Progenitor cell of endocrine pancreas (in vitro differentiated cells): ENCODE data around the gene LURAP1L. TPM values are rescaled to one million over a fixed set of nuclear protein-coding genes. Genes with fewer than 3 reads are reported as not detected.

Source experiments
- DNase-seq: peaks from one replicate; pipeline ENCODE4 v3.0.0; 2021; ENCODE audit warnings: low spot score; ENCODE audit not compliant: unreplicated experiment
- H3K27ac Mint-ChIP-seq: 2 replicates; pipeline ENCODE4 v1.8.0; 2021; ENCODE audit warnings: mild to moderate bottlenecking, moderate library complexity, mixed read lengths
- H3K27me3 Mint-ChIP-seq: 2 replicates; pipeline ENCODE4 v1.8.0; 2021; ENCODE audit warnings: mixed read lengths
- H3K36me3 Mint-ChIP-seq: 2 replicates; pipeline ENCODE4 v1.8.0; 2022; ENCODE audit warnings: mixed read lengths; ENCODE audit not compliant: insufficient read depth
- H3K4me1 Mint-ChIP-seq: 2 replicates; pipeline ENCODE4 v1.8.0; 2021; ENCODE audit warnings: low read depth, mixed read lengths
- H3K4me3 Mint-ChIP-seq: 2 replicates; pipeline ENCODE4 v1.8.0; 2021; ENCODE audit warnings: low read depth, mild to moderate bottlenecking, moderate library complexity, mixed read lengths
- H3K9me3 Mint-ChIP-seq: 2 replicates; pipeline ENCODE4 v1.8.0; 2021; ENCODE audit warnings: low read depth, mixed read lengths
- total RNA-seq: library from RNA; stranded (reverse); gene quantifications from 2 replicates; pipeline ENCODE4 v1.2.1, GENCODE V29; 2021
- TF ChIP-seq, protein P1 (sequence below): fragments of 200-600 bp; sonication (generic); IDR thresholded peaks from one replicate; pipeline ENCODE4 v1.5.0; 2021; ENCODE audit warnings: antibody characterized with exemption, mild to moderate bottlenecking; ENCODE audit not compliant: unreplicated experiment

LURAP1L gene
- total RNA-seq, 1 donor from 2014 or later = 11.4 TPM

DNA sequence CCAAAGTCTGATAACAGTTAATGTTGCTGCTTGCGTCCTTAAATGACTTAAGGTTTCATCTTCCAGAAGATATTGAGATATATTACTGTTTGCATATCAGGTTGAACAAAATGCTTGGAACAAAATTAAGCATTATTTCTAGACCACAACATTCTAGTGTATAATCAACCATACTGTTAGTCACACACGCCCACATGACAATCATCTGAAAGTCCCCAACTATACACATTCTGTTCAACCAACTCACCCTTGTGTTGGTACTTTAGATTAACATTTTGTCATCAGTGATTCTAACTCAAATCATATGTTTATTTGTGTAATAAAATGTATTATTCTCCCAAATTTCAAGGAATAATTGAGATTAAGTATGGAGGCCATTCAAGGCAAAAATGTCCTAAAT, 47.3 kb downstream of the LURAP1L start:
- no peak for DNase-seq
- no peaks in the 10 kb centered on the region for H3K27me3 Mint-ChIP-seq
- no peaks in the 10 kb centered on the region for H3K9me3 Mint-ChIP-seq
- H3K4me1 Mint-ChIP-seq = peaks cover 22% of the 10 kb centered on the region
- peaks cover 4% of the 10 kb centered on the region for H3K36me3 Mint-ChIP-seq
- no peak overlapping the region for H3K27ac Mint-ChIP-seq
- H3K4me3 Mint-ChIP-seq = no peak overlapping the region
- TF ChIP-seq, protein P1, sequence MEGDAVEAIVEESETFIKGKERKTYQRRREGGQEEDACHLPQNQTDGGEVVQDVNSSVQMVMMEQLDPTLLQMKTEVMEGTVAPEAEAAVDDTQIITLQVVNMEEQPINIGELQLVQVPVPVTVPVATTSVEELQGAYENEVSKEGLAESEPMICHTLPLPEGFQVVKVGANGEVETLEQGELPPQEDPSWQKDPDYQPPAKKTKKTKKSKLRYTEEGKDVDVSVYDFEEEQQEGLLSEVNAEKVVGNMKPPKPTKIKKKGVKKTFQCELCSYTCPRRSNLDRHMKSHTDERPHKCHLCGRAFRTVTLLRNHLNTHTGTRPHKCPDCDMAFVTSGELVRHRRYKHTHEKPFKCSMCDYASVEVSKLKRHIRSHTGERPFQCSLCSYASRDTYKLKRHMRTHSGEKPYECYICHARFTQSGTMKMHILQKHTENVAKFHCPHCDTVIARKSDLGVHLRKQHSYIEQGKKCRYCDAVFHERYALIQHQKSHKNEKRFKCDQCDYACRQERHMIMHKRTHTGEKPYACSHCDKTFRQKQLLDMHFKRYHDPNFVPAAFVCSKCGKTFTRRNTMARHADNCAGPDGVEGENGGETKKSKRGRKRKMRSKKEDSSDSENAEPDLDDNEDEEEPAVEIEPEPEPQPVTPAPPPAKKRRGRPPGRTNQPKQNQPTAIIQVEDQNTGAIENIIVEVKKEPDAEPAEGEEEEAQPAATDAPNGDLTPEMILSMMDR = no peak

DNA sequence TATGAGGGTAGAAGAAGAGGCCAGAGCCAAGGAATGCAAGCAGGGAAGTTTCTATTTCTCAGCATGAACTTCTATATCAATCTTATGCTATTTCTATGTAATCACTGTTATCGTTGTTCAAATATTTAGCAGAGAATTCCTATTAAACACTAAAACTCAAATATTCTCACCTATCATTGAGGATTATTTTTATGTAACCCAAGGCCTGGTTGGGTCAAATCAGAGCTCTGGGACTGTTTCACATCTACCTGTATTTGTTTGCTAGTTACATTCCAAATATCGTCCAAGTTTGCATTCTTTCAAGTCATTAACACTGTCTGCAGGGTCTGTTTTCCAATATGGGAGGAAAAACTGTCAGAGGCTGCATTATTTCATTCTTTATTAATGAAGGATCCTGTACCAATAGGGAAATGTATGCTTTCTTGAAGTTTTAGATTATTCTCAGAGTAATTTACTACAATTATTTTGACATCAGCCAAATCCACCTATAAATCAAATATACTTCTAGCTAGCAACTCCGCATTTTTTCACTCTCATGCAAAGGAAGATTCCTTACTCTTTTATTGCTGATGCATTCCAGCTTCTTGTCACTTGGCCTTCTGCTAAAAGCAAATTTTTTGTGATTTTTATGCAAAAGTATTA, 52.2 kb downstream of the LURAP1L start:
- Mint-ChIP-seq H3K4me1 (peaks cover 7% of the 10 kb centered on the region), H3K27me3 (no peaks in the 10 kb centered on the region)
- TF ChIP-seq, protein P1 = no peak

DNA sequence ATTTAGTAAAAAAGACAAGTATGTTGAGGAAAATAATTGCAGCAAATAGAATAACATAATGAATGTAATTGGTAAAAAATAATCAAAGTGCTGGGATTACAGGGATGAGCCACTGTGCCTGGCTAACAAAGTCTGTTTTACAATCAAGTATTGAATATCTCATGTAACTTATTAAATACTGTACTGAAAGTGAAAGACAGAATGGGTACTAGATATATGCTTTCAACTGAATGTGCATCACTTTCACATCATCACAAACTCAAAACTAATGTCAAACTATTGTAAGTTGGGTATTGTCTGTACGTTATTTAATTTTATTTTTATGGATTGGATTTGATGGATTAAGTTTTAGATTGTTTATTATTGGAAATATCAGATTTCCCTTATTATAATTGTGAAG, 58.9 kb downstream of the LURAP1L start:
- Mint-ChIP-seq H3K27me3 (no peaks in the 10 kb centered on the region), H3K9me3 (peaks cover 17% of the 10 kb centered on the region), H3K27ac (no peak overlapping the region), H3K4me3 (no peak overlapping the region), H3K36me3 (peaks cover 3% of the 10 kb centered on the region), H3K4me1 (peaks cover 7% of the 10 kb centered on the region)
- DNase-seq = no peak
- TF ChIP-seq, protein P1 = no peak

More for the DNA sequence above, 52.2 kb downstream of the LURAP1L start:
- Mint-ChIP-seq H3K27ac (no peak overlapping the region), H3K9me3 (peaks cover 4% of the 10 kb centered on the region), H3K36me3 (peaks cover 5% of the 10 kb centered on the region), H3K4me3 (no peak overlapping the region)
- no peak for DNase-seq

DNA sequence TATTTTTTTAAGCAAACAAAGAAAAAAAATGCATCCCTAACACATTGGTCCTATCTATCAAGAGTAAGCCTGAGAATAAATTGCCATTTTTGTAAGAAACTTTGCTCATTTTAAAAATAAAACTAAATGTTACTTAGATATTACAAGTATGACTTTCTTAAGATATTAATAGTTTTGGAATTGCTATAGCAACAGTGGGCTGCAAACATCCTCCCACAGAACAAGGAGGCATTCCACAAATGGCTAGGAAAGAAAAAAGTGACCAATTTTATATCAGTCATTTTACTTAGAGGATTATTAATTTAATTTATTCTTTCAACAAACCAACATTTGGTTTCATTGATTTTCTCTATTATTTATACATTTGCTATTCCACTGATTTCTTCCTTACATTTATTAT, 63.7 kb downstream of the LURAP1L start:
- no peak overlapping the region for H3K27ac Mint-ChIP-seq
- H3K4me1 Mint-ChIP-seq = no peaks in the 10 kb centered on the region
- no peak for DNase-seq
- no peak overlapping the region for H3K4me3 Mint-ChIP-seq
- H3K36me3 Mint-ChIP-seq = no peaks in the 10 kb centered on the region
- TF ChIP-seq, protein P1 = no peak
- no peaks in the 10 kb centered on the region for H3K27me3 Mint-ChIP-seq
- peaks cover 13% of the 10 kb centered on the region for H3K9me3 Mint-ChIP-seq

DNA sequence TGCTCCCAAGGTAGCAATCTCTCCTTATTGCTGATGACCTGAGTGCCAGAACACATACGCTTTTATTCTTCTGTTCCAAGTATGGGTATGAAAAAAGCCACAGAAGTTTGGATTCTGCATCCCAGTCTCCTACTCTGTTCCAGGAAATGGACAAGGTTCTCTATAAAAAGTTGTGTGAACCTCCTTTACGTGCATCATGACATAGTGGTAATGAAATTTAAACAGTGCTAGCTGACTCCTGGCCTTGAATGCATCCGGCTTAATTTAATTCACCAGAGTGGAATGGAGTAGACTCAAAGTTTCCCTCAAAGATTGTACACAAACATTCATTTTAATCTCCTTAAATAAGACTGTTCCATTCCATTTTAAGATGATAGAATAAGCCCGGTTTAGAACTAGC, 68.9 kb downstream of the LURAP1L start:
- DNase-seq = no peak
- Mint-ChIP-seq H3K4me3 (no peak overlapping the region), H3K9me3 (peaks cover 8% of the 10 kb centered on the region), H3K36me3 (no peaks in the 10 kb centered on the region), H3K27me3 (no peaks in the 10 kb centered on the region), H3K27ac (no peak overlapping the region), H3K4me1 (peaks cover 3% of the 10 kb centered on the region)
- TF ChIP-seq, protein P1 = no peak
